Activated naive CD4-positive, alpha-beta T cell treated with anti-CD3 and anti-CD28 coated beads, Interleukin-2, amount 50 U/mL, for 72 hours (primary cell): ENCODE measurements around the gene LUZP2. TPM values are rescaled to one million over a fixed set of nuclear protein-coding genes. Genes with fewer than 3 reads are reported as not detected.
"Not testable (repeated sequence)": the region's sequence is repeated elsewhere in the genome, so short reads cannot be mapped to it uniquely, and the experiment has no call there.

Experiments used
- ATAC-seq, 2 donors: fragments of 150-1000 bp; cut with Tn5 transposase; 2 replicates each; pipeline ENCODE4 v1.10.0; 2021; ENCODE audit warnings: mild to moderate bottlenecking in 2 of 2, moderate library complexity in 2 of 2
- DNase-seq, 2 donors: peaks; one replicate each; pipeline ENCODE4 v3.0.0; 2021 to 2022; ENCODE audit warnings: low spot score in 2 of 2
- H3K27ac Mint-ChIP-seq, 2 donors: one replicate each; pipeline ENCODE4 v1.8.0; 2022; ENCODE audit warnings: mild to moderate bottlenecking in 2 of 2, mixed read lengths in 2 of 2
- H3K36me3 Mint-ChIP-seq, 2 donors: one replicate each; pipeline ENCODE4 v1.8.0; 2022; ENCODE audit warnings: mixed read lengths in 2 of 2
- H3K9me3 Mint-ChIP-seq, 2 donors: one replicate each; pipeline ENCODE4 v1.8.0; 2022; ENCODE audit warnings: mixed read lengths in 2 of 2
- total RNA-seq, 2 donors: library from RNA; stranded (reverse); gene quantifications; one replicate each; pipeline ENCODE4 v1.2.3, GENCODE V29; 2022

LUZP2 gene
- total RNA-seq, 2 donors from 2014 or later: not detected

DNA sequence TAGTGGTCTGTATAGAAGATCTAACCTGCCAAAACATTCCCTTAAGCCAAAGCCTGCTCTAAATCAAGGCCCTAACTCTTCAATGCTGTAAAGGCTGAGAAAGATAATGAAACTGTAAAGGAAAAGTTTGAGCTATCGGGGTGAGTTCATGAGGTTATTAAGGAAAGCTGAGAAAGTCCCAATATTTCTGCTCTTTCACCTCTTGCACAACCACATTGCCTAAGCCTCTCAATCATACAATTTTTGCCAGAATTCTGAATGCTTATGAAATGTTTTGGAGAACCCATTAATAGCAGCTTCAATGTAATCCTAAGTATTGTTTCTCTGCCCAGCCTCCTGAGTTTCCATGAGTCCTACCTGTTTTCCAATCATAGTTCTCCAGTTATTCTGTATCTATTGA lies 373.2 kb downstream of the LUZP2 start:
- no peak overlapping the region for H3K27ac Mint-ChIP-seq

DNA sequence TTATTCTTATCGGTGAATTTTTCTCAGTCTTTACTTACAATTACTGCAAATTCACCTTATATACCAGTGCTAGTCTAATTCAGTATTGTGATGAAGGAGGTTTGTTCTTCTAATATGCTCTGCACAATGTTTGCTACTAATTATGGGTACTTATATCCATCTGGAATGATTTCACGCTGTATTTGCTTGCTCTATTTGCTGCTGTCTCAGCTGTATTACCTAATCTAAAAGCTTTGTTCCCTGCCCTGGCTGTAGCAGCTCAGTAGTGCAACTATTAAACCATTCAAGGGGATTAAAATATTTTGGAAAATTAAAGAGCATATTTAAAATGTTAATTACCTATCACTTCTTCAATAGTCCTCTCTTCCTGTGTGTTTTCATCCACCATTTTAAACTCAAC lies 375.3 kb downstream of the LUZP2 start:
- no peaks in the 10 kb centered on the region for H3K36me3 Mint-ChIP-seq
- H3K9me3 Mint-ChIP-seq: peaks cover 12 to 13% of the 10 kb centered on the region in 2 donors
- no peak for DNase-seq
- no peak overlapping the region for H3K27ac Mint-ChIP-seq
- no peak for ATAC-seq

More for the DNA sequence above, 373.2 kb downstream of the LUZP2 start:
- ATAC-seq: no peak
- H3K9me3 Mint-ChIP-seq: peaks cover 12 to 13% of the 10 kb centered on the region in 2 donors
- H3K36me3 Mint-ChIP-seq: no peaks in the 10 kb centered on the region
- no peak for DNase-seq

DNA sequence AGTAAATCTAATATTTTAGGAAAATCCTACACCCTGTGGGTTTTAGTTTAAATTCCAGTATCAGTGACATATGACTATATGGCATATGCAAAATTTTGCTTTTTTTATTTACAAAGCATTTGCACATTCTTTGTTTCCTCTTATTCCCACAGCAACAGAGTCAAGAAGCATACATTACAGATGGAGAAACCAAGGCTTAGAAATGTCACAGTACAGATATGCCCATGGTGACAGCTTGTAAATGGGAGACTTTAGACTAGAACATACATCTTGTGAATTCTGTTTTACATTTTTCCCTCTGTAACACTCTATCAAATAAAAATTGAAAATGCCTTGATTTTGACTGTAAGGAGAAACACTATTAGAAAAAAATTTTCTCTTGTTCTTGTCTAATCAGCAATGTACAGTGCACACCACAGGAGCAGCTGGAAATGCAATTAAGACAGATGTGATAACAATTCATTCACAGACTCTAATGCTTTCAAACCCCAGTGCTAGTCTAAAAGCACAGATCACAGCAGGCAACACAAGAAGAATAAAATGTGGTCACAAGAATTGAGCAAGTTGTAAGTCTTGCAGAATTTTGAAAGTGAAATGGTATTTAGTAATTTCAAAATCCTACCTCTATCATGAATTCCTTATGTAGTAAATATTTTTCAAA lies 375.9 kb downstream of the LUZP2 start:
- Mint-ChIP-seq H3K27ac (no peak overlapping the region), H3K9me3 (peaks cover 14 to 16% of the 10 kb centered on the region in 2 donors), H3K36me3 (no peaks in the 10 kb centered on the region)
- no peak for DNase-seq
- no peak for ATAC-seq

DNA sequence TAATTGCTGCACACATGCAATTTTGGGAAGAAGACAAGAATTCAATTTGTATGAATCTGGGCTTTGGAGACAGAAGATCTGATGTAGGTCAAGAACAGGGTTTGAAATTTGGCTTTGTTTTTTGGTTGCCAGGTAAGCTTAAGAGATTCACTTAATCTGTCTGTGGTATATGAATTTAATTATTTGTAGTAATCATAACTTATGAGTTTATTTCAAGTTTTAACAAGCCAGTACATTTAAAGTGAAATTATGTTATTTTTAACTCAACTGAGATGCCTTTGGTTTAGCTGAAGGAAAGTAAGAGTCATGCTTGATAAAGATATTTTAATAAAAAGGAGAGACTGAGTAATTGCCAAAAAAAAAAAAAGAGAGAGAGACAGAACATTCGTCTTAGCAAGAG lies 384.1 kb downstream of the LUZP2 start:
- Mint-ChIP-seq H3K9me3 (peaks cover 17 to 36% of the 10 kb centered on the region in 2 donors), H3K27ac (no peak overlapping the region), H3K36me3 (peaks cover 0 to 7% of the 10 kb centered on the region in 2 donors)
- DNase-seq: no peak
- ATAC-seq: no peak

DNA sequence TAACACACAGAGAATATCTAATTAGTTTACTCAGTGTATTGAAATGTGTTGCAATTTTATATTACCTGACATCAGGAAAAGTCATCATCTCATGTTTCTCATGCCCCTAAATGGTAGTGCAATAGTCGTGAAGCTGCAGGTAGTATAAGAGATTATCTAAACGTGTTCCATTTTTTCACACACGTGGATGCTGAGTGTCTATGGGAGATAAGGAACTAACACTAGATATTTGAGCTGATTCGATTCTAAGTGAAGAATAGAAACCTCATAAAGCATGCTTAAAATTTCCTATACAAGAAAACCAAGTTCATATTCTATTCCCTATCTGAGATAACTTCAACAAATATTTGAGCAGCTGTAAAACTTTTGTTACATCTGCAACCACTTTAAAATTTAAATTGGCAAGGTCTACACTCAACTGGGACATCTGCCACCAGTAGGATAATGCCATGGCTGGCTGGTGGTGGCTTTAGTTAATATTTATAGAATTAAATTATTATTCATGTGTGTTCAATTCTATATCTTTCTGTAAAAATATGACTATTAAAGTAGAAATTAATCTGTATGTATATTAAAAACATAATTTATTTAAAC lies 388.8 kb downstream of the LUZP2 start:
- ATAC-seq (no peak), DNase-seq (no peak)
- no peak overlapping the region for H3K27ac Mint-ChIP-seq
- no peaks in the 10 kb centered on the region for H3K36me3 Mint-ChIP-seq
- peaks cover 10 to 23% of the 10 kb centered on the region in 2 donors for H3K9me3 Mint-ChIP-seq

DNA sequence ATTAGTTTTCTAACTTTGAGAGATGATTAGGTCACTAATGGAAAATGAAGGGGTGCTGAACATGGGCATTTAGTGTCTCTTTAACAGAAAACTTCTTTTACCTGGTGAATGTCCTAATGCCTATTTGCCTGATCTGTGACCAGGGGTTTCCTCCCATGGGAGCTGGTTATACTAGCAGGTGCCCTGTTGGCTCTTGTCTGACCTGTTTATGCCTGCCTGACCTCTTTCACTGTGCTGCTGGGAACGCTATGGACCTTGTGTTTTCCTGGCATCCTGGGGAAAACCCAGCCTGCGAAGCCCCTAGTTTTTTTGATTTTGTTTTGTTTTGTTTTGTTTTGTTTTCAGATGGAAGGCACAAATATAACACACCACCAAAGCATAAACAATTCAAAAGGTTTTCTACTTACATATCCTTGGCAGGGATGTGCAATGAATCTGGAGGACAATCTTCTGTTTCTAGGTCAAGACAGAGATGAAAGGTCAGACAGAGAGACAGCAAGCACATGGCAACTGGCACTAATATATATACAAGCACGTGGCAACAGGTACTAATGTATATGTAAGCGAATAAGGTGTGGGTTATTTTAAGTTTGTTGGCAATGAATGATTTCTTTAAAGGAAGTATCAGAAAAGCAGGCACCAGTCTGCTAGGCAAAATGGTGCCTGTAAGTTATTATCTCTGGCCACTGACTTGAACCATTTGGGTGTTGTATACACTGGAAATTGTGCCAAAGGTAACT lies 390.2 kb downstream of the LUZP2 start:
- H3K9me3 Mint-ChIP-seq: peaks cover 4 to 23% of the 10 kb centered on the region in 2 donors
- DNase-seq: no peak
- no peak overlapping the region for H3K27ac Mint-ChIP-seq
- ATAC-seq: no peak
- no peaks in the 10 kb centered on the region for H3K36me3 Mint-ChIP-seq

DNA sequence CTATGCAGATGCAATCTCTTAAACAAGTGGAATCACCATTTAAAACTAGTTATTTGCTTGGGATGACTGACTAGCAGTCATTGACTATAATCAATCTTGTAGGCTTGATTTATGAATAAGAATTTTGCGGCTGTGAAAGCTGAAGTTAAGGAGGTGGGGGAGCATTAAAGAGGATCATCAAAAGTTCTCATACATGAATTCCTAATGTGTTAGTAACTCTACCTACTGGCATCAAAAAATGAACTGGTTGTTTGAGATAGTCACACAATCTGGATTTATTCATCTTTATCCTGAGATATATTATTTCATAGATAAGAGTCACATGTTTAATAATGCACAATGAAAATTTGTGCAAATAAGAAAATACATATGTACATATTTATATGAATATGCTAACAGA lies 393.6 kb downstream of the LUZP2 start:
- H3K9me3 Mint-ChIP-seq: peaks cover 11% of the 10 kb centered on the region in 2 donors
- H3K36me3 Mint-ChIP-seq: no peaks in the 10 kb centered on the region
- H3K27ac Mint-ChIP-seq: no peak overlapping the region
- no peak for ATAC-seq
- no peak for DNase-seq

DNA sequence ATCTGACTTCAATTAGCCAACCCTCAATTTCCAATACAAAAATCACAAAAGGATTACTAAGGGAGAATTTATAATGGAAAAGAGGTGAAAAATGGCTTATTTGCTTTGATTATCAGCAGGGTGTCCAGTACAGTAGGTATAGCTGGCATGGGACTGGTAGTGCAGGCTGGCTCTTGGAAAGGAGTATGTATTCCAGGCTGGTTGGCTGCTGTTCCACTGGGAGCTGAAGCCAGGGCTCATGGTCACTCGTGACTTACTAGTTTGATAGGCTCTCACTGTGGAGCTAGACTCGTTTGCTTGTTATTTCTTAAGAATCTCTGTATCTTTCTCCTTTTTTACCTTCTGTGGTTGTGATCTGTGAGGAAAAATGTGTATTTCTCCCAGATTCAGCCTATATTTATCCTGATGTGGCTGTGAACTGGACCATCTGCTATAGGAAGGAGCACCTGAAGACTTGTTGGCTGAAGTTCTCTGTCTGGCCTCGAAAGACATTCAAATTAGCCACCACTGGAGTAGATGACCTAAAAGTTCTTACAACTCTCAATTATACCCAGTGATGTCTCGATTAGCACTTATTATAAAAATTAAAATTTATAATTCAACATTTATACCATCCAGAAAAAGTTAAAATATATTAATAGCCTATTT lies 395.1 kb downstream of the LUZP2 start:
- not testable (repeated sequence) for ATAC-seq, DNase-seq, H3K27ac Mint-ChIP-seq, H3K36me3 Mint-ChIP-seq
- H3K9me3 Mint-ChIP-seq: peaks cover 9 to 11% of the 10 kb centered on the region in 2 donors

DNA sequence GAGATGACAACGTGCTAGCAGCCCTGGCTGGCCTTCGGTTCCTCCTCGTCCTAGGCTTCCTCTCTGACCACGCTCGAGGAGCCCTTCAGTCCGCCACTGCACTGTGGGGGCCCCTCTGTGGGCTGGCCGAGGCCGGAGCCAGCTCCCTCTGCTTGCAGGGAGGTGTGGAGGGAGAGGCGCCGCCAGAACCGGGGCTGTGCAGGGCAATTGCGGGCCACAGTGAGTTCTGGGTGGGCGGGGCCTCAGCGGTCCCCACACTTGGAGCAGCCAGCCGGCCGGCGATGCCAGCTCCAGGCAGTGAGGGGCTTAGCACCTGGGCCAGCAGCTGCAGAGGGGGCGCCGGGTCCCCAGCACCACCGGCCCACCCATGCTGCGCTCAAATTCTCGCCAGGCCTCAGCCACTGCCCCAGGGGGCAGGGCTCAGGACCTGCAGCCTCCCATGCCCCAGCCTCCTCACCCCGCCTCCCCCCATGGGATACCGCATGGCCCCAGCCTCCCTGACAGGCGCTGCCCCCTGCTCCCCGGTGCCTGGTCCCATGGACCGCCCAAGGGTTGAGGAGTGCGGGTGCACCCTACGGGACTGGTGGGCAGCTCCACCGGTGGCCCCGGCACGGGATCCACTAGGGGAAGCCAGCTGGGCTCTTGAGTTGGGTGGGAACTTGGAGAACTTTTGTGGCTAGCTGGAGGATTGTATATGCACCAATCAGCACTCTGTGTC lies 399.4 kb downstream of the LUZP2 start:
- no peaks in the 10 kb centered on the region for H3K36me3 Mint-ChIP-seq
- DNase-seq (no peak), ATAC-seq (no peak)
- peaks cover 13 to 18% of the 10 kb centered on the region in 2 donors for H3K9me3 Mint-ChIP-seq
- H3K27ac Mint-ChIP-seq: no peak overlapping the region

DNA sequence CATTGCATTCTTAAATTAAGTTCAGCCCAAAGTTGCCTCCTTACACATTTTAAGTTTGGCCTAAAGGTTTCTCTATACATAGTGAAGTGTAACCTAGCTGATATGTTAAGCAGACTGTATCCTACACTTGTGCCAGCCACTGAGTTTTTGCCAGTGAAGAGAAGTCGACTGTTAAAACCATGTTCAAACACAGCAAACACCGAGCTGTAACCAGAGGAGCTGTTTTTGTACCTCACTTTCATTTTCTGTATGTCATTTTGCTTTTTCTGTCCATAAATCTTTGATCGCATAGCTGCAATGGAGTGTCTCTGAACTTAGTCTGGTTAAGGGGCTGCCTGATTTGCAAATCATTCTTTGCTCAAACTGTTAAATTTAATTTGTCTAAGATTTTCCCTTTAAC lies 403.7 kb downstream of the LUZP2 start:
- H3K9me3 Mint-ChIP-seq: peaks cover 6 to 11% of the 10 kb centered on the region in 2 donors
- ATAC-seq (no peak), DNase-seq (no peak)
- no peaks in the 10 kb centered on the region for H3K36me3 Mint-ChIP-seq
- no peak overlapping the region for H3K27ac Mint-ChIP-seq

DNA sequence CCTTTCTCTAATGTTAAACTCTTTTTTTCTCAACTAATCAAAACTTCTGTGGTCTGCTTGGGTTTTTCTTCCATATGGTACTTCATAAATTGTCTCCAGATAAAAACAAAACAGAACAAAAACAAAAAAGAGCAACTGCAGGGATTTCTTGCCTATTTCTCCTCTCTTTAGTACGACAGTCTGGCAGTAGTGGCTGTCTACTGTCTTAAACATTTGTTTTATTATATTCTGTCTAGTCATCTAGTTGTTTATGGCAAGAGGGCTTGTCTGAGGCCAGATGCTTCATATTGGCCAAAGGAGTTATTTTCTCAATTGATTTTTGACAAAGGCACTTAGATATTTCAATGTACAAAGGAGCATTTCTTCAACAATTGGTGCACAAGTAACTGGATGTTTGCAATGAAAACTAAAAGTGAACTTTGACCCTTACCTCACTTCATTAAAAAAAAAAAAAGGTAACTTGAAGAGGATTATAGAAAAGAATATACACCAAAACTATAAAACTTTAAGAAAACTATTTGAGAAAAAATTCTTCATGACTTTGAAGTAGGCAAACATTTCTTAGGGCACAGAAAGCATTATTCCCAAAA lies 404.2 kb downstream of the LUZP2 start:
- Mint-ChIP-seq H3K36me3 (no peaks in the 10 kb centered on the region), H3K27ac (no peak overlapping the region), H3K9me3 (peaks cover 6 to 11% of the 10 kb centered on the region in 2 donors)
- no peak for ATAC-seq
- no peak for DNase-seq

DNA sequence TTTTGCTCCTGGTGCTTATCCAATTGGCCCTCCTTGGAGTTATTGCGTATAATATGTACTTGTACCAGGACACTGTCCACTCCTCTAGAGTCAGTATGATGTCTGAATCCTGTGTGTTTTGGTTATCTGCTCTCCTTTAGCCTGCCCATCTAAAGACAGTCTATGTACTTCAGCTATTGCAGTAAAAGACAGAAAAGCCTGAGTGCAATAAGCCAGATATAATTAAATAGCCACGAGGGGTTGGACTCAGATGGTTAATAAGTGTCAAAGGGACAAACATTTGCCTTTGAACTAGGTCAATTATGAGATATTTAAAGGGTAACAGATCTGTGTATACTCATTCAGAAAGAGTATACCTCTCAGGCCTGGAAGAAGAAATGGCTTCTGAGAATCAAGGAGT lies 406.7 kb downstream of the LUZP2 start:
- H3K36me3 Mint-ChIP-seq: peaks cover 0 to 4% of the 10 kb centered on the region in 2 donors
- ATAC-seq (no peak), DNase-seq (no peak)
- peaks cover 4 to 7% of the 10 kb centered on the region in 2 donors for H3K9me3 Mint-ChIP-seq
- no peak overlapping the region for H3K27ac Mint-ChIP-seq

DNA sequence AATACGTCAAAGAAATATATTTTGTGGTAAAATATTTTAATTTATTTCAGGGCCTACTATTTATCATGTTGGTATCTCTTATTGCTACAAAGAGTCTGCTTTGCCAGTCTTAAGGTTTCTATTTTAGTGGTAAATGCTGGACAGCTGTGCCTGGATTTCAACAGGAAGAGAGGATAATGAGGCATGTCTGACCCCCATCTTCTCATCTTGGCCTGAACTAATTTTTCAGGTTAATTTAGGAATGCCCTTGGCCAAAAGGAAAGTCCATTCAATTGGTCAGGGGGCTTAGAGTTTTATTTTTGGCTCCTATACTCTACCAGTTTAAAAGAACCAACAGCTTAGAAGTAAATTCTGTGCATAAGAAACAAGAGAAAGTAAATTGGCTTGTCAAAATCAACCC lies 428.2 kb downstream of the LUZP2 start:
- Mint-ChIP-seq H3K27ac (no peak overlapping the region), H3K9me3 (peaks cover 19 to 25% of the 10 kb centered on the region in 2 donors), H3K36me3 (no peaks in the 10 kb centered on the region)
- DNase-seq (no peak), ATAC-seq (no peak)

DNA sequence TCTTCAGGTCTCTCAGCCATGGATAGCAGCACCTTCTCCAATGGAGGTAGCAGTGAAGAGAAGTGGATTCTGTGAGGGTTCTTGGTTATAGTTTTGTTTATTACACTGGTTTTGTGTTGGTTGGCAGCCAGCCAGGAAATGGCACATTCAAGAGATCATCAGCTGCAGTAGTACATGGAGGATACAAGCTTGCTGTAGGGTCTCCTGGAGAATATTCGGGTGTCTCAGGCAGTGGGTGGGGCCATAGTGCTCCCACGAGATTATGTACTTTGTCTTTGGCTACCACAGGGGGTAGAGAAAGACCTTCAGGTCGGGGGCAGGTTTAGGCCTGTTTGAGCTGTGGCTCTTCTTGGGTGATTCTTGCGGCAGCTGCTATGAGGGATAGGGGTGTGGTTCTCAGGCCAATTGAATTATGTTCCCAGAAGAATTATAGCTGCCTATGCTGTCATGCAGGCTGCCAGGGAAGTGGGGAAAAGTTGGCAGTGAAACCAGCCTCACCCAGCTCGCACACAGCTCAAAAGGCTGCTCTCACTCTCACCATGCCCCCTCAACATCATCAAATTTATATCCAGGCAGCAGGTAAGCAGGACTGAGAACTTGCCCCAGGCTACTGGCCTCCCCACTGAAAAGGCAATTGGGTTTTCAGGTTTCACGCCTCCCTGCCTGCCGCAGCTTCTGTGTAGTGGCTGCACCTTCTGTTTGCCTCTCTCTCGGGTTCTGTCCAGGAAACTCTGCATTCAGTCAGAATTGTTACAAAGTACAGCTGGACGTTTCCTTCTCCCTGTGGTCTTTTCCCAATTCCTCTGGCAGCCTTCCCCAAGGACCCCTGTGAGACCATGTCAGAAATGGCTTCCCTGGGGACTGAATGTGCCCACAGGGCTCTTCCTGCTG lies 435.5 kb downstream of the LUZP2 start:
- ATAC-seq (no peak), DNase-seq (no peak)
- Mint-ChIP-seq H3K27ac (no peak overlapping the region), H3K9me3 (peaks cover 22 to 30% of the 10 kb centered on the region in 2 donors), H3K36me3 (peaks cover 10 to 21% of the 10 kb centered on the region in 2 donors)

DNA sequence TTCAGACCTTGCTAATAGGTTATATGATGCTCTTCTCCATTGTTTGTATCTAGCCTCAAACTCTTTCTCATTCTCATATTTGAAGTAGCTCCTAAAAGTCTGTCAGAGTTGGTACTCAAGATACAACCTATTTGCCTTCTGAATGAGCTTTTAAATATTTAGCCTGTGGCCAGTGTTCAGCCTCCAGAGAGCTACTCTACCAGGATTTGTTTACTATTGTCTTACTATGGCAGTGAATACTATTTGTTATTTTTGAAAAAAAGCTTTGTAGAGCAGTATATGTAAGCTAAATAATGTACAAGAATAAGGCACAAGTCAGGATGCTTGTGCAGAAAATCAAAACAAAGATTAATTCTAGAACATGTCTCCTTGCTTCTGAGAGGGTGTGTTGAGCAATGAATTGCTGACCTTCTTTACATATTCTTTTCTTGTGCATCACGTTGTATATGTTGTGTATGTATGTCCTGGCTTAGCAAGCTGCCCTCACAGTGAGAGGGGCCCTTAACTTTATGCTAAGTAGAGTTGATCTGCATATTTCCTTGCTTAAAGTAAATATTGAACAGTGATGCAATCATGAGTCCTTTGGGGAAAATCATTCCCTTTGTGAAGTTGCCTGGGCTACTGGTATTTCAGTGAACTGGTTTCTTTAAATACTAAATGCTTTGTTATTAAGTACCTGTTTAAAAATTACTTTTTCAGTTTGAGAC lies 438.0 kb downstream of the LUZP2 start:
- H3K36me3 Mint-ChIP-seq: peaks cover 10 to 21% of the 10 kb centered on the region in 2 donors
- no peak for ATAC-seq
- H3K27ac Mint-ChIP-seq: no peak overlapping the region
- DNase-seq: no peak
- peaks cover 15 to 24% of the 10 kb centered on the region in 2 donors for H3K9me3 Mint-ChIP-seq
